NAMALWA (cell line): ENCODE measurements around the gene SOWAHC.

ENCODE experiments used
- DNase-seq: peaks from one replicate; pipeline ENCODE4 v3.0.0-alpha.2; 2015; ENCODE audit warnings: low spot score

SOWAHC gene

DNA sequence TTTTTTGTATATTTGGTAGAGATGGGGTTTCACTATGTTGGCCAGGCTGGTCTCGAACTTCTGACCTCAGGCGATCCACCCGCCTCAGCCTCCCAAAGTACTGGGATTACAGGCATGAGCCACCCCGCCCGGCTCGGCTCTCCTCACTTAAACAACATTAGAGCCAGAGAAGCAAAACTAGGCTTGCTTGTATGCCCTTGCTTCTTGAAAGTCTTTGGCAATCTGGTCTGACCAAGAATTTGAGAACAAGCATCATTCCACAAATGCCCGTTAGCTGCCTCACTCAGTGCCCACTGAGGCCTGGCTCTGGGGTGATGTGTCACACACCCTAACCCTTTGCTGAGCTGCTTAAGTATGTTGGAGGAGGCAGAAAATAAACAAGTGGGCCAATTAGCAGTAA is 33.5 kb downstream of the SOWAHC start:
- no peak for DNase-seq

GRCh38 chr2:109648041-109648527 is 33.9 kb downstream of the SOWAHC start:
- no peak for DNase-seq

- no peak for DNase-seq
These were observed 35.9 kb downstream of the SOWAHC start for GRCh38 chr2:109649736-109650695.

DNA sequence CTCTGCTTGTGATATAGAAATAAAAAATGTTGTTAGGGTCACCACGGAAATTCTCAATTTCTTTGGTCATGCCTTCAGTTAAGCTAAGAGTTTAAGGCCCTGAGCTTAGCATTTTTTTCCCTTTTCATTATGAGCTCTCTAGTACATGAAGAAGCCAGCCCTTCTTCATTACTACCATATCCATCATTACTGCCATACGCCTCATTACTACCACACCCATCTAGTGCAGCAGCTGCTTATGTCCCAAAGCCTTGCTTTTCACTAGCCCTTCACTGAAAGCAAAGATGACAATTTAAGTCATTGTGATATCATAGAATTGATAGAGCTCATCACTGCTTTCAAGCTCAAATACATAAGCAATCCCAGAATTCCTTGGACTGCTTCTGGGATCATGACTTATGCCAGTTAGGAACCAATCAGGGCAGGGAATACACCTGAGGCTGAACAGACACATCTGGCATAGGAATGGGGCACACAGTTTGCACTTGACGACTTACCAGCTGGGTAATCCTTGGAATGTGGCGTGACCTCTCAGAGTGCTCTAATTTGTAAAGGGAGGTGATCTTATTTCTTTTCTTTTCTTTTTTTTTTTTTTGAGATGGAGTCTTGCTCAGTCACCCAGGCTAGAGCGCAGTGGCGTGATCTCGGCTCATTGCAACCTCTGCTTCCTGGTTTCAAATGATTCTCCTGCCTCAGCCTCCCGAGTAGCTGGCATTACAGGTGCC is 40.3 kb downstream of the SOWAHC start:
- DNase-seq: no peak

GRCh38 chr2:109655287-109655686 is 41.1 kb downstream of the SOWAHC start:
- no peak for DNase-seq

DNA sequence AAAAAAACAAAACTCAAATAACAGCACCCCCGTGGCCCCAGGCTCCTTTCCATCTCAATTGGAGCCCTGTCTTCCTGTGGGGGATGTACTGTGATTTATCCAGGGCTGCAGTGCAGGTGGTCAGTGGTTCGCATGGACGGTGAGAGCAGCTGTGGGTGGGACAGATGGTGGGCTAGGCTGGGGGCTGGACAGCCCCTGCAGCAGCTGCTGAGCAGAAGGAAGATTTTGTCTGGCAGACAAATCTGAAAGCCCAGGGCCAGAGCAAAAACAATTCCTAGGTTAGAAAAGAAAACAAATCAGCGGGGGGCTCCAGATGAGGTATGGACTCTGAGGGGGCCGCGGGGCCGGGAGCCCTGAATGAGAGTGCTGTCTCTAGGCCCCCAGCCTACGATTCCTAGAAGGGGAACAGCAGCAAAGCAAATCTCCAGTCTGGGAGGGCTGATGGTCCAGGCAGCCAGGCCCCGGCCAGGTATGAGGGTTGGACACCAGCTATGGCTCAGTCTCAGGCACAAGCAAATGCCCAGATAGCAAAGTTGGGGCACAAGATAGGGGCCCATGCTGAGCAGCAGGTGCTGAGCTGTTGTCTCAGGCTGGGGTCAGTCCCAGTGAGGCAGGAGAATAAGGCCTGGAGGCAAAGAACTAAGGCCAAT is 45.4 kb downstream of the SOWAHC start:
- DNase-seq: no peak

DNA sequence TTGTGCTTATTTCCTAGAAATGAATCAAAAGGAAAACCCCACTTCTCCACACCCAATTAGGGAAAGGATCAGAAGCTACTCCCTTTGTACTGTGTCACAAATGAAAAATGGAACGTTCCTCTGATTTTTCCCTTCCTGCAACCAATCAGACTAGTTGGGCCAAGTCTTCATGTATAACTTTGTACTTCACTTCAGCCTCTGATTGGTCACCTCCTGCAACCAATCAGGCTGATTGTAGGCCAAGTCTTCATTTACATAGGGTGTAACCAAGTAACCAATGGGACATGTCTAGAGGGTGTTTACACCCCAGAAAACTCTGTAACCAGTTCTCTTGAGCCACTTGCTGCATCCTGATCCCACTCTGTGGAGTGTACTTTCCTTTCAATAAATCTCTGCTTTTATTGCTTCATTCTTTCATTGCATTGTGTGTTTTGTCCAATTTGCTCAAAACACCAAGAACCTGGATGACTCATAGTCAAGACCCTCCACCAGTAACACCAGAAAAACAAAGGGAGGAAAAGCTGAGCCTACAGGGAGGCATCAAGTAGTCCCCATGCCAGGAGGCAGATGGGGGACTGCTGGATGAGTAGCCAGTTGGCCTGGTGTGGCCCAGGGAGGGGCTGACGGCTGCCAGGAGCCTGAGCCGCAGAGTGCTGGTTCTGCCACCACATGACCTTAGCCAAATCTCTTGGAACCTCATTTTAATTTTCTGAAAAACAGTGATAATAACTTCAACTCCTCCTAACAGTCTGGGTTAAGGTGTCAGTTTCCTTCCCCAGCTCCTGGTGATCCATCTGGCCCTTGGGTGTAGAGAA is 46.1 kb downstream of the SOWAHC start:
- DNase-seq: peak; percentile 19

- DNase-seq: no peak
These were observed 48.7 kb downstream of the SOWAHC start for GRCh38 chr2:109662889-109663288.

- no peak for DNase-seq
These were observed 49.6 kb downstream of the SOWAHC start for GRCh38 chr2:109663721-109664120.

GRCh38 chr2:109666466-109666865 is 52.3 kb downstream of the SOWAHC start:
- DNase-seq: no peak
